ENCODE data around the gene GCK. TPM values are rescaled to one million over a fixed set of nuclear protein-coding genes. Genes with fewer than 3 reads are reported as not detected.

The GCK gene
- total and polyA plus RNA-seq, 4 donors, result 0.09 to 12.7 (median 0.44) TPM

DNA sequence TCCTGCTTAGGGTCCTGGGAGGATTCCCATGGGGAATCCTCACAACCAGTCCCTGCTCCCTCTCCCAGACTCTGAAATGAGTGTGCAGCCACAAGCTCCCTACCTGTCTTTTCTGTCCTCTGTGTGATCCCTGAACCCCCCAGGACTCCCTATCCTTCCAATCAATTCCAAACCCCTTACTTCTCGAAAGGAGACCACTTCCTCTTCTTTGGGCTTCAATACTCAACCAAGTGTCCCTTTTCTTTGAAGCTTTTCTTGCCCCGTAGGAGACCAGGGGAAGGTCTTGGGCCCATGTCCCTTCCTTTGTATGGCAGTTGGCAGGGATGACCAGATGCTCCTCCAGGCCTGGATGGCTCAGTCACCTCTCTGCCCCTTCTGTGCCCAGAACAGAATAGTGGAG is 83.4 kb downstream of the GCK start:
- Histone ChIP-seq H3K27me3 (ENCODE audit: control insufficient read depth in 4 of 4, insufficient read depth in 4 of 4, low read length in 3 of 4) (no peaks in the 10 kb centered on the region), H3K27ac (ENCODE audit: low read depth in 1 of 2, low read length in 2 of 2) (no peak overlapping the region), H3K9ac (ENCODE audit: low read depth in 1 of 2, low read length in 2 of 2) (no peak overlapping the region), H3K36me3 (ENCODE audit: control insufficient read depth in 4 of 4, insufficient read depth in 3 of 4, low read depth in 1 of 4, low read length in 3 of 4) (no peaks in the 10 kb centered on the region), H3K4me1 (ENCODE audit: control insufficient read depth in 4 of 4, insufficient read depth in 4 of 4, low read length in 3 of 4) (peaks cover 0 to 7% (median 0%) of the 10 kb centered on the region in 4 donors), H3K9me3 (ENCODE audit: control insufficient read depth in 4 of 4, low read length in 3 of 4) (no peaks in the 10 kb centered on the region), H3K4me3 (ENCODE audit: low read depth in 1 of 3, low read length in 3 of 3) (no peak overlapping the region)
- DNase-seq (ENCODE audit: low spot score), result no peak
- WGBS, result 82% methylated on average over 2 of the region's 2 CpGs
- TF ChIP-seq, protein P1, sequence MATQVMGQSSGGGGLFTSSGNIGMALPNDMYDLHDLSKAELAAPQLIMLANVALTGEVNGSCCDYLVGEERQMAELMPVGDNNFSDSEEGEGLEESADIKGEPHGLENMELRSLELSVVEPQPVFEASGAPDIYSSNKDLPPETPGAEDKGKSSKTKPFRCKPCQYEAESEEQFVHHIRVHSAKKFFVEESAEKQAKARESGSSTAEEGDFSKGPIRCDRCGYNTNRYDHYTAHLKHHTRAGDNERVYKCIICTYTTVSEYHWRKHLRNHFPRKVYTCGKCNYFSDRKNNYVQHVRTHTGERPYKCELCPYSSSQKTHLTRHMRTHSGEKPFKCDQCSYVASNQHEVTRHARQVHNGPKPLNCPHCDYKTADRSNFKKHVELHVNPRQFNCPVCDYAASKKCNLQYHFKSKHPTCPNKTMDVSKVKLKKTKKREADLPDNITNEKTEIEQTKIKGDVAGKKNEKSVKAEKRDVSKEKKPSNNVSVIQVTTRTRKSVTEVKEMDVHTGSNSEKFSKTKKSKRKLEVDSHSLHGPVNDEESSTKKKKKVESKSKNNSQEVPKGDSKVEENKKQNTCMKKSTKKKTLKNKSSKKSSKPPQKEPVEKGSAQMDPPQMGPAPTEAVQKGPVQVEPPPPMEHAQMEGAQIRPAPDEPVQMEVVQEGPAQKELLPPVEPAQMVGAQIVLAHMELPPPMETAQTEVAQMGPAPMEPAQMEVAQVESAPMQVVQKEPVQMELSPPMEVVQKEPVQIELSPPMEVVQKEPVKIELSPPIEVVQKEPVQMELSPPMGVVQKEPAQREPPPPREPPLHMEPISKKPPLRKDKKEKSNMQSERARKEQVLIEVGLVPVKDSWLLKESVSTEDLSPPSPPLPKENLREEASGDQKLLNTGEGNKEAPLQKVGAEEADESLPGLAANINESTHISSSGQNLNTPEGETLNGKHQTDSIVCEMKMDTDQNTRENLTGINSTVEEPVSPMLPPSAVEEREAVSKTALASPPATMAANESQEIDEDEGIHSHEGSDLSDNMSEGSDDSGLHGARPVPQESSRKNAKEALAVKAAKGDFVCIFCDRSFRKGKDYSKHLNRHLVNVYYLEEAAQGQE (IDR thresholded peaks at IDR 0.05), result no peak
- TF ChIP-seq JUND (IDR thresholded peaks at IDR 0.05), result no peak
- no peak for TF ChIP-seq RAD21 (IDR thresholded peaks at IDR 0.05)
- TF ChIP-seq FOXA1 (IDR thresholded peaks at IDR 0.05), result no peak
- no peak for TF ChIP-seq YY1 (IDR thresholded peaks at IDR 0.05)
- TF ChIP-seq, protein P2, sequence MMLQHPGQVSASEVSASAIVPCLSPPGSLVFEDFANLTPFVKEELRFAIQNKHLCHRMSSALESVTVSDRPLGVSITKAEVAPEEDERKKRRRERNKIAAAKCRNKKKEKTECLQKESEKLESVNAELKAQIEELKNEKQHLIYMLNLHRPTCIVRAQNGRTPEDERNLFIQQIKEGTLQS (IDR thresholded peaks at IDR 0.05), result no peak
- TF ChIP-seq NR2F2 (IDR thresholded peaks at IDR 0.05), result no peak
- no peak for TF ChIP-seq TAF1 (conservative IDR thresholded peaks at IDR 0.05)
- no peak for TF ChIP-seq SP1 (IDR thresholded peaks at IDR 0.05)
- no peak for TF ChIP-seq EGR1 (IDR thresholded peaks at IDR 0.05; ENCODE audit: low read depth in 2 of 2)
- TF ChIP-seq, protein P3, sequence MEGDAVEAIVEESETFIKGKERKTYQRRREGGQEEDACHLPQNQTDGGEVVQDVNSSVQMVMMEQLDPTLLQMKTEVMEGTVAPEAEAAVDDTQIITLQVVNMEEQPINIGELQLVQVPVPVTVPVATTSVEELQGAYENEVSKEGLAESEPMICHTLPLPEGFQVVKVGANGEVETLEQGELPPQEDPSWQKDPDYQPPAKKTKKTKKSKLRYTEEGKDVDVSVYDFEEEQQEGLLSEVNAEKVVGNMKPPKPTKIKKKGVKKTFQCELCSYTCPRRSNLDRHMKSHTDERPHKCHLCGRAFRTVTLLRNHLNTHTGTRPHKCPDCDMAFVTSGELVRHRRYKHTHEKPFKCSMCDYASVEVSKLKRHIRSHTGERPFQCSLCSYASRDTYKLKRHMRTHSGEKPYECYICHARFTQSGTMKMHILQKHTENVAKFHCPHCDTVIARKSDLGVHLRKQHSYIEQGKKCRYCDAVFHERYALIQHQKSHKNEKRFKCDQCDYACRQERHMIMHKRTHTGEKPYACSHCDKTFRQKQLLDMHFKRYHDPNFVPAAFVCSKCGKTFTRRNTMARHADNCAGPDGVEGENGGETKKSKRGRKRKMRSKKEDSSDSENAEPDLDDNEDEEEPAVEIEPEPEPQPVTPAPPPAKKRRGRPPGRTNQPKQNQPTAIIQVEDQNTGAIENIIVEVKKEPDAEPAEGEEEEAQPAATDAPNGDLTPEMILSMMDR (IDR thresholded peaks at IDR 0.05; ENCODE audit: low read depth, low read length, missing input control), result no peak
- no peak for TF ChIP-seq RXRA (IDR thresholded peaks at IDR 0.05)
- TF ChIP-seq HNF4A (conservative IDR thresholded peaks at IDR 0.05), result no peak
- TF ChIP-seq, protein P4, sequence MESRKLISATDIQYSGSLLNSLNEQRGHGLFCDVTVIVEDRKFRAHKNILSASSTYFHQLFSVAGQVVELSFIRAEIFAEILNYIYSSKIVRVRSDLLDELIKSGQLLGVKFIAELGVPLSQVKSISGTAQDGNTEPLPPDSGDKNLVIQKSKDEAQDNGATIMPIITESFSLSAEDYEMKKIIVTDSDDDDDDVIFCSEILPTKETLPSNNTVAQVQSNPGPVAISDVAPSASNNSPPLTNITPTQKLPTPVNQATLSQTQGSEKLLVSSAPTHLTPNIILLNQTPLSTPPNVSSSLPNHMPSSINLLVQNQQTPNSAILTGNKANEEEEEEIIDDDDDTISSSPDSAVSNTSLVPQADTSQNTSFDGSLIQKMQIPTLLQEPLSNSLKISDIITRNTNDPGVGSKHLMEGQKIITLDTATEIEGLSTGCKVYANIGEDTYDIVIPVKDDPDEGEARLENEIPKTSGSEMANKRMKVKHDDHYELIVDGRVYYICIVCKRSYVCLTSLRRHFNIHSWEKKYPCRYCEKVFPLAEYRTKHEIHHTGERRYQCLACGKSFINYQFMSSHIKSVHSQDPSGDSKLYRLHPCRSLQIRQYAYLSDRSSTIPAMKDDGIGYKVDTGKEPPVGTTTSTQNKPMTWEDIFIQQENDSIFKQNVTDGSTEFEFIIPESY (IDR thresholded peaks at IDR 0.05), result no peak
- TF ChIP-seq, protein P5, sequence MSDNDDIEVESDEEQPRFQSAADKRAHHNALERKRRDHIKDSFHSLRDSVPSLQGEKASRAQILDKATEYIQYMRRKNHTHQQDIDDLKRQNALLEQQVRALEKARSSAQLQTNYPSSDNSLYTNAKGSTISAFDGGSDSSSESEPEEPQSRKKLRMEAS (IDR thresholded peaks at IDR 0.05), result no peak
- no peak for TF ChIP-seq HNF4G (IDR thresholded peaks at IDR 0.05)
